GM23338 (cell line): ENCODE measurements around the gene GNAZ. TPM values are rescaled to one million over a fixed set of nuclear protein-coding genes. Genes with fewer than 3 reads are reported as not detected.

Experiments
- ATAC-seq: fragments of 200-7000 bp; cut with Tn5 transposase; 3 replicates; pipeline ENCODE4 v1.9.1; 2020
- DNase-seq: peaks from one replicate; pipeline ENCODE4 v3.0.0-alpha.2; 2015; ENCODE audit warnings: low spot score
- H2AFZ ChIP-seq: fragments of 200-600 bp; sonication (generic); 2 replicates; pipeline ENCODE4 v1.8.0; 2016; ENCODE audit warnings: antibody characterized with exemption, mild to moderate bottlenecking, moderate library complexity
- H3F3A ChIP-seq: fragments of 200-600 bp; sonication (generic); replicated peaks from 2 replicates; pipeline ENCODE4 v1.8.0; 2017; ENCODE audit warnings: antibody characterized with exemption, mixed run types, low read depth
- H3K27ac ChIP-seq: fragments of 200-600 bp; sonication (generic); 2 replicates; pipeline ENCODE4 v1.6.1; 2016; ENCODE audit warnings: low read depth
- H3K27me3 ChIP-seq: fragments of 200-600 bp; sonication (generic); 2 replicates; pipeline ENCODE4 v1.8.0; 2016; ENCODE audit warnings: mild to moderate bottlenecking, mixed run types, moderate library complexity; ENCODE audit not compliant: insufficient read depth
- H3K36me3 ChIP-seq: fragments of 200-600 bp; sonication (generic); 2 replicates; pipeline ENCODE4 v1.8.0; 2016; ENCODE audit warnings: mild to moderate bottlenecking; ENCODE audit not compliant: insufficient read depth
- H3K4me1 ChIP-seq: fragments of 200-600 bp; sonication (generic); 2 replicates; pipeline ENCODE4 v1.8.0; 2016; ENCODE audit warnings: mild to moderate bottlenecking, moderate library complexity; ENCODE audit not compliant: insufficient read depth
- H3K4me2 ChIP-seq: fragments of 200-600 bp; sonication (generic); 2 replicates; pipeline ENCODE4 v1.7.1; 2017; ENCODE audit warnings: mixed run types
- H3K4me3 ChIP-seq: fragments of 200-600 bp; sonication (generic); 2 replicates; pipeline ENCODE4 v1.6.1; 2016; ENCODE audit warnings: mixed run types
- H3K79me2 ChIP-seq: fragments of 200-600 bp; sonication (generic); replicated peaks from 2 replicates; pipeline ENCODE4 v1.8.0; 2017; ENCODE audit warnings: mild to moderate bottlenecking; ENCODE audit not compliant: insufficient read depth
- H3K9me2 ChIP-seq: fragments of 200-600 bp; sonication (generic); 2 replicates; pipeline ENCODE4 v1.8.0; 2017; ENCODE audit not compliant: insufficient read depth
- H4K20me1 ChIP-seq: fragments of 200-600 bp; sonication (generic); replicated peaks from 2 replicates; pipeline ENCODE4 v1.8.0; 2017; ENCODE audit warnings: mild to moderate bottlenecking; ENCODE audit not compliant: insufficient read depth
- H3K27ac Mint-ChIP-seq: 2 replicates; pipeline ENCODE4 v1.8.0; 2020; ENCODE audit warnings: inconsistent platforms, mild to moderate bottlenecking, moderate library complexity, mixed read lengths
- H3K27me3 Mint-ChIP-seq: 3 replicates; pipeline ENCODE4 v1.8.0; 2022; ENCODE audit warnings: low read depth, mild to moderate bottlenecking, moderate library complexity, mixed read lengths, inconsistent platforms; ENCODE audit not compliant: insufficient read depth, poor library complexity
- H3K36me3 Mint-ChIP-seq: 3 replicates; pipeline ENCODE4 v1.8.0; 2021; ENCODE audit warnings: low read depth, mild to moderate bottlenecking, inconsistent platforms, moderate library complexity, mixed read lengths
- H3K4me1 Mint-ChIP-seq: 3 replicates; pipeline ENCODE4 v1.8.0; 2020; ENCODE audit warnings: mild to moderate bottlenecking, inconsistent platforms, mixed read lengths
- H3K4me3 Mint-ChIP-seq: 3 replicates; pipeline ENCODE4 v1.8.0; 2021; ENCODE audit warnings: moderate library complexity, mild to moderate bottlenecking, inconsistent platforms, mixed read lengths
- H3K9me3 Mint-ChIP-seq: 3 replicates; pipeline ENCODE4 v1.8.0; 2020; ENCODE audit warnings: moderate library complexity, mild to moderate bottlenecking, inconsistent platforms, mixed read lengths
- ETS1 ChIP-seq: IDR thresholded peaks from 2 replicates; pipeline ENCODE4 v1.6.1; 2016; ENCODE audit warnings: antibody characterized with exemption
- EZH2 ChIP-seq: fragments of 200-600 bp; sonication (generic); IDR thresholded peaks from one replicate; pipeline ENCODE4 v1.8.0; 2017; ENCODE audit warnings: antibody characterized with exemption, mild to moderate bottlenecking, low read depth; ENCODE audit not compliant: unreplicated experiment
- EZH2phosphoT487 ChIP-seq: fragments of 200-600 bp; sonication (generic); IDR thresholded peaks from one replicate; pipeline ENCODE4 v1.8.1; 2018; ENCODE audit warnings: antibody characterized with exemption; ENCODE audit not compliant: unreplicated experiment
- JUNB ChIP-seq: IDR thresholded peaks from one replicate; pipeline ENCODE4 v1.6.1; 2016; ENCODE audit warnings: antibody characterized with exemption; ENCODE audit not compliant: unreplicated experiment
- STAT1 ChIP-seq: IDR thresholded peaks from one replicate; pipeline ENCODE4 v1.6.1; 2016; ENCODE audit warnings: antibody characterized with exemption; ENCODE audit not compliant: unreplicated experiment
- ZNF462 ChIP-seq: fragments of 250-450 bp; sonication (Bioruptor Pico); IDR thresholded peaks from 2 replicates; pipeline ENCODE4 v1.5.0; 2020; ENCODE audit warnings: mild to moderate bottlenecking, moderate library complexity
- long read RNA-seq: library from polyadenylated mRNA; unstranded; transcript quantifications from one replicate; pipeline ENCODE4 v2.0.0, GENCODE V29; 2020; ENCODE audit not compliant: unreplicated experiment
- polyA plus RNA-seq: library from polyadenylated mRNA; unstranded; fragments of >200 nt; fragmentation: Nextera tagmentation; extraction: Ambion mirVana; gene quantifications from 2 replicates; pipeline ENCODE4 v1.2.1, GENCODE V29; 2016
- total RNA-seq: library from RNA; depleted of rRNA; stranded (reverse); fragments of >200 nt; shearing (Covaris generic); gene quantifications from 2 replicates; pipeline ENCODE4 v1.2.3, GENCODE V29; 2014; rRNA removed

The GNAZ gene
- total RNA-seq (9.9 and 11.1 TPM in 2 replicates), polyA plus RNA-seq (2.9 TPM in 2 replicates)
- long read RNA-seq, result 0 reads

- Mint-ChIP-seq H3K27me3 (peaks cover 38% of the 10 kb centered on the region), H3K27ac (no peak within 1 kb of the TSS), H3K9me3 (no peaks in the 10 kb centered on the region; the same call in 2 of the 3 replicates), H3K4me3 (peak within 1 kb of the TSS; percentile 88), H3K4me1 (peaks cover 34% of the 10 kb centered on the region), H3K36me3 (no peaks in the 10 kb centered on the region; the same call in 2 of the 3 replicates)
- H3K27me3 ChIP-seq, result peaks cover 45% of the 10 kb centered on the region
- no peaks in the 10 kb centered on the region for H3K9me2 ChIP-seq
- ATAC-seq (peak; percentile 72), DNase-seq (peak; percentile 62)
- peak within 1 kb of the TSS; percentile 100 for H2AFZ ChIP-seq
- no peaks in the 10 kb centered on the region for H3K79me2 ChIP-seq
- no peak for TF ChIP-seq EZH2phosphoT487
- TF ChIP-seq ETS1, result no peak
- no peak for TF ChIP-seq STAT1
- no peak for TF ChIP-seq JUNB
- H3K4me3 ChIP-seq, result peak within 1 kb of the TSS; percentile 83
- no peaks in the 10 kb centered on the region for H3K36me3 ChIP-seq
- peaks cover 8% of the 10 kb centered on the region for H3K4me1 ChIP-seq
- no peaks in the 10 kb centered on the region for H4K20me1 ChIP-seq
- no peak within 1 kb of the TSS for H3K27ac ChIP-seq
- peak within 1 kb of the TSS; percentile 98 for H3K4me2 ChIP-seq
- no peaks in the 10 kb centered on the region for H3F3A ChIP-seq
These were observed at the start of gene GNAZ for GRCh38 chr22:23070418-23071229. GNAZ (plus strand) TSS chr22:23070519; CDS start chr22:23095696, 25,177 bp downstream.

GRCh38 chr22:23020659-23021293 lies 49.5 kb upstream of the GNAZ start:
- Histone ChIP-seq H3K4me3 (no peak overlapping the region), H3K9me2 (no peaks in the 10 kb centered on the region), H3K79me2 (no peaks in the 10 kb centered on the region), H2AFZ (no peak overlapping the region), H3F3A (no peaks in the 10 kb centered on the region), H3K4me2 (no peak overlapping the region), H3K27me3 (peaks cover 22% of the 10 kb centered on the region), H3K36me3 (no peaks in the 10 kb centered on the region), H4K20me1 (no peaks in the 10 kb centered on the region; the same call in 1 of the 2 replicates), H3K4me1 (no peaks in the 10 kb centered on the region), H3K27ac (no peak overlapping the region)
- TF ChIP-seq ZNF462, result no peak
- TF ChIP-seq EZH2, result no peak
- TF ChIP-seq JUNB, result no peak
- no peak for TF ChIP-seq EZH2phosphoT487
- TF ChIP-seq STAT1, result no peak
- TF ChIP-seq ETS1, result no peak
- Mint-ChIP-seq H3K27ac (no peak overlapping the region), H3K27me3 (peaks cover 13% of the 10 kb centered on the region), H3K9me3 (peaks cover 6% of the 10 kb centered on the region; the same call in 2 of the 3 replicates), H3K36me3 (no peaks in the 10 kb centered on the region), H3K4me1 (peaks cover 7% of the 10 kb centered on the region; the same call in 2 of the 3 replicates), H3K4me3 (no peak overlapping the region)
- ATAC-seq (no peak), DNase-seq (no peak)
